AG20443 (cell line): ENCODE data around the gene PROX1.
A peak's percentile ranks its signal among the peaks of the same experiment; 100 is the strongest.

Source experiments
- DNase-seq: peaks from one replicate; pipeline ENCODE4 v3.0.0; 2012; ENCODE audit warnings: low spot score, mixed read lengths

The PROX1 gene, protein sequence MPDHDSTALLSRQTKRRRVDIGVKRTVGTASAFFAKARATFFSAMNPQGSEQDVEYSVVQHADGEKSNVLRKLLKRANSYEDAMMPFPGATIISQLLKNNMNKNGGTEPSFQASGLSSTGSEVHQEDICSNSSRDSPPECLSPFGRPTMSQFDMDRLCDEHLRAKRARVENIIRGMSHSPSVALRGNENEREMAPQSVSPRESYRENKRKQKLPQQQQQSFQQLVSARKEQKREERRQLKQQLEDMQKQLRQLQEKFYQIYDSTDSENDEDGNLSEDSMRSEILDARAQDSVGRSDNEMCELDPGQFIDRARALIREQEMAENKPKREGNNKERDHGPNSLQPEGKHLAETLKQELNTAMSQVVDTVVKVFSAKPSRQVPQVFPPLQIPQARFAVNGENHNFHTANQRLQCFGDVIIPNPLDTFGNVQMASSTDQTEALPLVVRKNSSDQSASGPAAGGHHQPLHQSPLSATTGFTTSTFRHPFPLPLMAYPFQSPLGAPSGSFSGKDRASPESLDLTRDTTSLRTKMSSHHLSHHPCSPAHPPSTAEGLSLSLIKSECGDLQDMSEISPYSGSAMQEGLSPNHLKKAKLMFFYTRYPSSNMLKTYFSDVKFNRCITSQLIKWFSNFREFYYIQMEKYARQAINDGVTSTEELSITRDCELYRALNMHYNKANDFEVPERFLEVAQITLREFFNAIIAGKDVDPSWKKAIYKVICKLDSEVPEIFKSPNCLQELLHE

DNA sequence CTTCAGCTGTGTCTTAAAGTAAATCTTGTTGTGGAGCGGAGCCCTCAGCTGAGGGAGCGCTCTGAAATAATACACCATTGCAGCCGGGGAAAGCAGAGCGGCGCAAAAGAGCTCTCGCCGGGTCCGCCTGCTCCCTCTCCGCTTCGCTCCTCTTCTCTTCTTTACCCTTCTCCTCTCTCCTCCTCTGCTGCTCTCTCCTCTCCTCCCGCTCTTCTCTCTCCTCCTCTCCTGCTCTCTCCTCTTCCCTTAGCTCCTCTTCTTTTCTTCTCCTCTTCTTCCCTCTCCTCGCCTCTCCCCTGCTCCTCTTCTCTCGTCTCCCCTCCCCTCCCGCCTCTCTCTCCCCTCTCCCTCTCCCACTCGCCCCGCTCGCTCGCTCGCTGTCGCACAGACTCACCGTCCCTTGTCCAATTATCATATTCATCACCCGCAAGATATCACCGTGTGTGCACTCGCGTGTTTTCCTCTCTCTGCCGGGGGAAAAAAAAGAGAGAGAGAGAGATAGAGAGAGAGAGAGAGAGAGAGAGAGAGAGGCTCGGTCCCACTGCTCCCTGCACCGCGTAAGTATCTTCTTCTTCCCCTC lies at the start of gene PROX1:
TSS of gene PROX1 (plus strand) at position 47 of the 580 bp plus-strand sequence. CDS start 8,563 bp downstream, outside the sequence.
- peak; percentile 30 for DNase-seq

DNA sequence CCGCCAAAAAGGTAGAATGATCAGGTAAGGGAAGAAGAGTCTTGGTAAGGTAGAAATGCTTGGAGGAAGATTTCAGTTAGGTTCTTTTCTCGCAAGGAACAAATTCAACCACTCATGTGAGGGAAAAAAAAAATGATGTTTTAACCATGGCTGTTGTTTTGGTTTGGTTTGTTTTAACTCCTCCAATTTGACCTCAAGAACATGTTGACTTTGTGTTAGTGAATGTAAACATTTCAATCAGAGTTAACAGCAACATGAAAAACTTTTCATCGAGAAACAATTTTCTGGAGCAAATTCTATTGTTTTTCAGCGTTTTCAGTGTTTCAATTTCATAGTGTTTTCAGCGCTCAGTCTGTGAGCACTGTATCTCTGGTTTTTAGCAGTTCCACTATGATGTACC lies 49.0 kb upstream of the PROX1 start:
- no peak for DNase-seq

DNA sequence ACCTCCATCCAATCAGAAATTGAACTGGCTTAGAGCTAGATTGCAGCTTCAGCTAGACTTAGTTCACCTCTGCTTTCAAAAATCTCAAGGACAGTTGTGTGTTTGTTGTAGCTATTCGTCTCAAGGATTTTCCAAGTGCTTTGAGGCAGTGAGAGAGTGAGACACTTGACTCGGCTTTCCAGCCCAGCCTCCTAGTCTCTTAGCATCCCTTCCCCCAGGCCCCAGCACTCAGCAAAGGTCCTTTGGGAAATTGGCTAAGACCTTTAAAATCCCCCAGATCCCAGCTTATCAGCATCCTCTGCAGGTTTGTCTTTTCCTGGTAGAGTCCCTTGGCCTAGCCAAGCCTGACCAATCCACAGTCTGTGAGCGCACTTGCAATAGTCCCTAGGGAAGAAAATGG lies 47.9 kb upstream of the PROX1 start:
- no peak for DNase-seq

DNA sequence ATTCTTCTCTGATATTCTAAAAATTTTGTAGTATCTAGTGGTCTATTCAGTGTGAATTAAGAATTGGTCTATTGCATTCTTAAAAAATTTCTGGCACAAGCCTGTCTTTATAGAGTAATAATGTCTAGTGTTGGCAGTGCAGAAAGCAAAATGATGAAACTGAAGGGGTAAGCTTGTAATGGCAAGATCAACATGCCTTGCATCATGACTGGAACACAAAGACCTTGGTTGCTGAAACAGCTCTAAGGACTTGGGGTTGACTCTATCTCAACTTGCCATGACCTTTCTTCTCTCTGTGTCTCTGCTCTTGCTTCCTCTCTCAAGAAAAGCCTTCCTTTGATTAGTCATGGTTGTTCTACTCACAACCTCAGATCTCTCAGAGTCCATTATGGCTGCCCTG lies 46.8 kb upstream of the PROX1 start:
- DNase-seq, result no peak

DNA sequence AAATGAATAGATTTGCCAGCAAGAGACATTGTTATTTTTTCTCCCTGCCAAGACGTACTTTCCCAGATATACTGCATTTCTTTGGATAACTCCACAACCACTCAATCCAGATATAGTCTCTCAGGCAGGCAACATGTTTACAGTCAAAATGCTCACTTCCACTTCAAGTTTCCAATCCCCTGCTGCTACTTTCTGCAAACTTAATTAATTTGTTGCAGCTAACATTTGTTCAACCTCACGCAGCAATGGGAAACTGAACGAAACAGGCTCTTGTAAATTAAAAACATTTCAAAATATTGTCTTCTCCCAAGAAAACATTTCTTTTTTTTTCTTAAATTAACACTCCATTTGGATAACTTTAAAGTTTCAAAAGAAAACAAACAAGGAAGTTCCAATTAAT lies 45.7 kb upstream of the PROX1 start:
- DNase-seq, result no peak

DNA sequence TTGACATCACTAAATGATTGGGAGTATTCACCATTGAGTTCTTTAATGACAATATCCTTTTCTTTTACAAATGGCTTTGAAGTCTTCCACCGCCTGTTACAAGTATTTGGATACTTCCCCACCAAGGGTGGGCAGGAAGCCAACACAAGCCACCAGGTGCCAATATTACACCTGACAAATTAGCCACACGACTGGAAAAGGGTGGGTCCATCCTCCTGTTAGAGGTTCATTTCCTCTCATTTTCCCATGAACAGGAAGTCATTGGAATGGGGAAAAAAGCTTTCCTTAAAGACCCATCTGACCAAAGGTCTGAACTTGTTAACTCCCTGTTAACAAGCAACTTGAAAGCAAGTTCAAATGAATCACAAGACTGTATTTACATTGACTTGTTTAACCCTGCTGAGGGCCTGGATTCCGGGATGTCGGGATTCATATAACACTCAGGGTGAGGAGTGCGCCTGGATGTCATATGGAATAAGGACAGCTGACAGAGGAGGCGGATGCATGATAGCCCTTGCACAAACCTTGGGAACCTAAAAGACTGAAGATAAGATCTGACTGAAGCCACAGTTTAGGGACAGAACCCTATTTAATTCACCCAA lies 40.5 kb upstream of the PROX1 start:
- DNase-seq, result no peak

DNA sequence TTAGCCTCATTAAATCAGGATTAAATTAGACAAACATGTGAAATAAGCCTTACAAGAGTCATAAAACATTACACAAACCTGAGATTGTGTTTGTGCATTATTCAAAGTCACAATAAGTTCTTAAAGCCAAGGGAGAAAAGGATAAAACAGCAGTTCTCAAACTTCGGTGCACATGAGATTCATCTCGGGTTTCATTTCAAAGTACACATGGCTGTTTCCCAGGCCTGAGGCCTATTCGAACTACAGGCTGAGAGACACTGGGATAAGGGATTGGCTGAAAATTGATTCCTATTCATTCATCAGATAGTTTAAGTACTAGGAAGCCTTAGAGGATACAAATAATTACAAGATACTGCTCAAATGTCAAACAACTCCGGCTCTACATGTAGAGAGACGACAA lies 35.9 kb upstream of the PROX1 start:
- DNase-seq, result no peak

DNA sequence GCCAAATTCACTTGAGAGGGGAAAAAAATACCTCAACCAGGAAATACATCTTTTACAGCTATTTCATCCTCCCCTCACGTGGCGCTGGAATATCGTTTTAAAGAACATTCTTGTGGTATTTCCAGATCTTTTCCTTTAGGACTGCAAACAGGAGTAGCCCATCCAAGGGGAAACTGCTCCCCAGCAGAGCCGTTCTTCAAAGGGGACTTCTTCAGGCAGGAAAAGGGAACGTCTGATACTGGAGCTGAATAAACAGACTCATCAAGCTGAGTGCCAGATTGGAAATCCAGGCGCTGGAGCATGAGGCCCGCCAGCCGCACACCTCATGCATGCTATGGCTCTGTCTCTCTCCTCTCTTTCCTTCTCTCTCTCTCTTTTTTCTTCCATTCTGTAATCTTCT lies 34.0 kb upstream of the PROX1 start:
- DNase-seq, result no peak

DNA sequence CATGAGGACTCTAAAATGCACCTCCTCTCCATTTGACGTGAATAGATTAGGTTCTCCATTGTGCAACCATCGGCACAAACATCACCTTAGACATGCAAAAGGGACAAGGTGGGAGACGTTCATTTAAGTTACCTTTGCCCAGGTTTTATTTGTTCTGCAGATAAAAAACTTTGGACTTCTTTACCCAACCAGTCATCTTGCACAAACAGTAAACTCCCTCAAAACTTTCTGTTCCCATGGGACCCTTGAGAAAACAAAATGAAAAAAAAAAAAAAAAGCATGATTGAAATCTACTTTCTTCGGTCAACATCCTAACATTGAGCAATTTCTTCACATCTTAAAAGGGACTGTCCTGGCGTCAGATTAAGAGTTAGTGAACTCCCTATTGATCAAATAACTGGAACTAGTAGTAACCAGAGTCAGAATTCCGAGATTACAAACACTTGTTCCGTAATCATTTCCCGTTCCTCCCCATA lies 31.4 kb upstream of the PROX1 start:
- DNase-seq, result no peak

DNA sequence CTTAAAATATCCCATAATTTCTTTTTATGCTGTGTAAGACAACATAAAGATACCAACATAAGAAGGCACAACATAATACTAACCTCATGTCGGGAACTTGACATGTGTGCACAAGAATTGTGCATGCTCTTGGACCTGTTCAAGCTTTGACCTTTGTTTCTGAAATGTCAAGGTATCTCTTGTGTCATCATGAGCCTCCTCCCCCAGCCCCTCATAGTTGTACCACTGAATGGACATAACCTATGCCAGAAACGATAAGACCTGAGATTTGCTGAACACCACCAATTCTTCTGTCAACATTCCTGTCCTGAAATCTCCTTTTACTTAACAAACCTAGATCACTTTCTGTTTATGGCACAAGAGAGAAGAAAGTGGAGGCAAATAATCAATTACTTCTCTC lies 29.4 kb upstream of the PROX1 start:
- DNase-seq, result no peak

DNA sequence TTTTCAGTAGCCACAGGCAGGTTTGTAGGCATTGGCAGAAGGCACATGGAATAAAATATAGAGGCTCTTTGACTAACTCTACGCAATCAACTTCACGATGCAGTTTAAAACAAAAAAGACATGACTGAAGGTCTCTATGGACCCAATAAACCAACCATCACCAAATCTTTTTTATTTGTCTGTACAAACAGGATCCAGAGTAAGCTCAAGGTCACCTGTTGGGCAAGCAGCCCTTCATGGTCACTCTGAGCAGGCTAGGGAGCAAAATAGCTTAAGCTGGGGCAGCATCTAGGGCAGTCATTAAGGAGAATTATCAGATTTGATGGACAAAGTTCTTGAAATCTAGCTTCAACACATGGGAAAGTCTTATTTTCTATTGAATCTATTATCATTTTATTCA lies 26.8 kb upstream of the PROX1 start:
- DNase-seq, result no peak

DNA sequence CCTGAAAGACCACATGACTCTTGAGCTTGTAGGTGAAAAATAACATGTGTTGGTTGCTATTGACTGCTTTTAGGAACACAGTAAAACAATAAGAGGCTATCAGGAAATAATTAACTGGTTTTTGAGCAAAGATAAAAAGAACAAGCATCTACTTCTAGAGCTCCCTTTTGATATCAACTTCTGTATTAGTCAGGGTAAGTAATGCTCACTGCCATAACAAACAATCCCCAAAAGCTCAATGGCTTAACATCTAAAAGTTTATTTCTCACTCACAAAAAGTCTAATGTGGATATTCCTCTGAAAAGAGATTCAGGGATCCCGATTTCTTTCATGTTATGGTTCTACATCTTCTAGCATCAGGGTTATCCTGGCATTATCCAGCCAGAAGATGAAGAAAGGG lies 25.3 kb upstream of the PROX1 start:
- DNase-seq, result no peak

DNA sequence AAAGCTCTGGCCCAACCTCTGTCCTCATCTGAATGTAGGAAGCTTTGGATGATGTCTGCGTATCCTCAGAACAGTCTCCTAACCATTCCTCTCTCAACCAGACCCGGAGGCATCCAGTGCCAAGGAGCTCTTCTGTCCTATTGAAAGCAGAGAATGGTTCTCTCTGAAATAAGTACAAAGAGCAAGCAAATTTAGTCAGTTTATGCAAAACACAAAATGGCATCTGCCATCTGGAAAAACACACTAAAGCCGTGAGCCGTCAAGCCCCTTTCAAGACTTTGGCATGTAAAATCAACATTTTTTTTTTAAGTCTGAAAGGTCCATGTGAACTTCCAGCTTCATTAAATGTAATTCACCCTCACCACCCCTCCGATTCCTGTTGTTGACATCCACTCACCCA lies 21.7 kb upstream of the PROX1 start:
- DNase-seq, result no peak

DNA sequence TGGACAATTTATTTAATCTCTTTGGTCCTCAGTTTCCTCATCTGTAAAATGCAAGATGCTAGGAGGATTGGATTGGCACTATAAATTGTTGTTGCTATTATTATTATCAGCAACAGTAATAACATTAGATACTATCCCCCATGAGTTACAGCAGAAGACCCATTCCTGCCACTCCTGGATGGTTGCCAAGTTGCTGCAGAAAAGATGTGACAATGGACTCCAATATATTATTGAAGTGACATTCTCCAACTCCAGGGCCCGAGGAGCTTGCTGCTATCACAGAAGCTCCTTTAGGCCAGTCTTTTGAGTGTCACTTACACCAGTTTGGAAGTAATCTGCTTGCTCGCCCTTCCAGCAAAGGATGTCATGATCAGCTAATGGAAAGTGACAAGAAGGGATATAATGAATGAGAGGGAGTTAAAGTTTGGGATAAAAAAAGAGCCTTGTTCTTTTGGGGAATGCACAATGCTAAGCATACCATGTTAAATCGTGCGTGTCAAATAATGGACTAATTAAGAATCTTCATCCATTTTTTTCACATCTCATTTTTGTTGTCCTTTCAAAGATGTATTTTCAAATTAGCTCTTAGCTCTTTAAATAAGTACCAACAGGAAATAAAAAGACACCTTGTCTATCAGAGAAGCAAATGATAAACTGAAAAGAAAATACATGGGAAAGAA lies 19.5 kb upstream of the PROX1 start:
- DNase-seq, result no peak

DNA sequence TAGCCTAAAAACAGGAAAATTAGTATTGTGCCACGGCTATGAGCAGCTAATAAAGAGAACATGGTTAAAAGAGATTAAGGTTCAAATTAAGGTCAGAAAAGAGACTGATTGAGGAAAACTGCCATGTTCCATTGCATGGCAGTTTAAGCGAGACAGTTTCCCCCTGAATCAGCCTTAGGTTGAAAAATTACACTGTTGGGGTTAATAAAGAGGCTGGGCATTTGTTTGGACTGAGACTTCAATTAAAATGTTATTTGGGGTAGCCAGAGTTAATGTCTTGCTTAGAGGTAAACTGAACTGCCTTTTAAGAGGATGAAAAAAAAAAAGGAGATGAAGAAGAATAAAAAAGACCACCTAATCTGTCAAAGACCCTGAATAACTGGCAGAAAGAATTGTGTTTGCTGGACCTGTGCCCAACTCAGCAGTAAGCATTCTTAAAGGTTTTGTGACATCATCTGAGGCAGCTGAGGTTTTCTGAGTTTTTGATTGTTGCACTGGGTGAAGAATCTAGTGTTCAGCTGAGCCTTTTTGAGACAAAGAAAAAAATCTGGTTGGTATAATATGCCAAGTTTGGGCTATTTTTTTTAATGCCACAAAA lies 17.7 kb upstream of the PROX1 start:
- no peak for DNase-seq

DNA sequence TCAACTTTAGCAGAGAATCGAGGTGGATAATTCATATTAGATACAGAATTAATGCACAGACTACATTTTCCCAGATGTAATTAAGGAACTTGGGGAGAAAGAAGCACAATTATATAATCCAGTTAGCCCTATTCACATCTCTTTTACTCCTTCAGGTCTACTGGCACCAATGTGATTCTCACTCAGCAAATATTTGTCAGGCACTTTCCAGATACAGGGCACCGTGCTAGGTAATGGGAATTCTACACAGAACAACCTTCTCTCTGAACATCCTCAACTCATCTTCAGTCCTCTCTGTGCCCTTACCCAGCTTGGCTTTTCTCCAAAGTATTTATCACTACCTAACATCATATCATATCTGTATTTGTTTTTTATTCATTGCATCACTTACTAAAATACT lies 15.6 kb upstream of the PROX1 start:
- no peak for DNase-seq

DNA sequence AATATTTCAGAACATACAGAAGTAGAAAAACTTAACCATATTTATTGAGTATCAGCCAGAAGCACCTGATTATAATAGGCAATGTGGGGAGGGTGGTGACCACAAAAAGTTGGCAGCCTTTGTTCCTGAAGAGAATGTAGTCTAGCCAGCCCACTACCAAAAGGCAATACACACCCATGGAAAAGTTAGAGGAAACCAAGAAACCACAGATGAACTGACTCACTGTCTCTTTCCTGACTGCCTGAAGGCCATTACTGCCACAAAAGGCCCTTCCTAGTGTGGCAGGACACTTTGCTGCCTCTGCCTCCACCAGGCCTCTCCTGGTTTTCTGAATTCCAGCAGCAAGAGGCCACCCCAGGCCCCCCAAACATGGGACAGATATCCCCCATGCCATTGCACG lies 14.6 kb upstream of the PROX1 start:
- no peak for DNase-seq

DNA sequence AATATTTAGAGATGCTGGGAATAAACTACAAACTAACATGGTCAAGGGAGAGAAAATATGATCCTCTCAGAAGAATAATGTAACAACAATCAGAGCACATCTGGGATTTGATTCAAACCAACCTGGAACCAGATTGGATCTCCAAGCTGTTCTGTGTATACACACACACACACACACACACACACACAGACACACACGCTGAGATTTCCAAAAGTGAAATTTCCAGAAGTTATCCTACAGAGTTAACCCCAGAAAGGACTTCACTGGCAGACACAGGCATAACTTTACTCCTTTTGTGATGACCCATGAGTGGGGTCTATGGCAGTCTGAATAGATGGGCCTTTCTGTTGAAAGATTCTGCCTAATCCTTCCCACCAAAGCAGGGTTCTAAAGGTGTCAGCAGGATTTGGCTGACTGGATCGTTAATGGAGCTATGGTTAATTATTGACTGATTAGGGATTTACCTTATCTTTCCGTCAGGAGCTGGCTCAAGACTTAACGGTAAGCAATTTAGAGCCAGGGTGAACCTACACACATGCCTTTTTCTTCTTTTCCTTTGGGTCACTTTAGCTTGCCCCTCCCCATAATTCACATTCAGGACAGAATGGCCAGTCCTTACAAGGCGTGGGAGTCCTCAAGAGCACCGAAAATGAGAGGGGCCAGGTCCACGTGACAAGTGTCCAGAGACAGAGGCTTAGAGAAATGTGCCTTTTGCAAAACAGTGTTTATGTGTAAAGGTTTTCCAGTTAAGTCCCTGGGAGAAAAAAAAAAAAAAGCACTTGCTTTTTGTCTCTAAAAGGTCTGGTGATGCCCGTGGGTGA lies 10.9 kb upstream of the PROX1 start:
- no peak for DNase-seq

DNA sequence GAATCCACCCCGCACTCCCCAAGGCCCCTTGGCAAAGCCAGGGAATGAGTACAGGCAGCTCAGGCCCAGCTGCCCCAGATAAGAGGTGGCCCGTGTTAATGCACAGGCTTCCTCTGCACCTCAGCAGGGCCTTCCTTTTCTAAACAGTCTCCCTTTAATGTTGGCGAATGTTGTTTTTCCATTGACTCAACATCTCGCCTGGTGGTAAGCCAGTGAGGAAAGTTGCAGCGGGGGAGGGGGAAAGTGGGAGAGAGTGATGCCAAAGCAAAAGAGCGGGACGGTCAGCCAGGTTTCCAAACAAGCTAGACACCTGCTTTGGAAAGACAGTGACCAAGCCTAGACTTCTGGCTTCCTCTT lies 10.3 kb upstream of the PROX1 start:
- no peak for DNase-seq

DNA sequence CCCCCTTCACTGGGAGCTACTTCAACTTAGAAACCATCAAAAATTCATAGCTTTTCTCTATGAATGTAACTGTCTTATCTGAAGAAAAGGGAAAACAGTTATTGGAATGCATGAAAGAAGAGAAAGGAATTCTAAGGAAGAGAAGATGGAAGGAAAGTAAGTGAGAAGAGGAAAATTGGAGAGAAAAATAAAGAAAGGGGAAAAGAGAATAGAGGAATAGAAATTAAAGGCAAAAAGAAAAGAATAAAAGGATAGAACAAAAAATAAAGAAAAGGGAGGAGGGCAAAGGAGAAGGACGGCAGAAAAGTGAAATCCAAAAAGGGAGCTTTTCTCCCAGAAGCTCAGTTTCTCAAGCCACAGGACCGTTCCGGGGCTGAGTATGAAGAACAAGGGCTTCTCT lies 9.9 kb upstream of the PROX1 start:
- no peak for DNase-seq
